OCI-LY1 (cell line): Measurements from ENCODE around the gene TMPRSS3.

ENCODE experiments used
- H2AFZ ChIP-seq: fragments of 200-600 bp; sonication (generic), shearing (Covaris generic); 2 replicates; pipeline ENCODE4 v1.6.0; 2014; ENCODE audit warnings: antibody characterized with exemption, mild to moderate bottlenecking, low read length
- H3F3A ChIP-seq: fragments of 200-600 bp; sonication (generic), shearing (Covaris generic); 2 replicates; pipeline ENCODE4 v1.6.0; 2014; ENCODE audit warnings: mild to moderate bottlenecking, antibody characterized with exemption, low read length, moderate library complexity; ENCODE audit not compliant: insufficient read depth
- H3K27ac ChIP-seq: fragments of 200-600 bp; sonication (generic); 2 replicates; pipeline ENCODE4 v1.5.1; 2014; ENCODE audit warnings: low read length, mixed run types, mild to moderate bottlenecking, low read depth; ENCODE audit not compliant: poor library complexity, severe bottlenecking
- H3K27me3 ChIP-seq: fragments of 200-600 bp; sonication (generic); 2 replicates; pipeline ENCODE4 v1.6.0; 2014; ENCODE audit warnings: antibody characterized with exemption, mild to moderate bottlenecking, low read length, moderate library complexity; ENCODE audit not compliant: insufficient read depth
- H3K36me3 ChIP-seq: fragments of 200-600 bp; sonication (generic); 2 replicates; pipeline ENCODE4 v1.6.1; 2014; ENCODE audit warnings: mild to moderate bottlenecking, antibody characterized with exemption, low read length, moderate library complexity, mixed read lengths; ENCODE audit not compliant: insufficient read depth
- H3K4me1 ChIP-seq: fragments of 200-600 bp; sonication (generic); 2 replicates; pipeline ENCODE4 v1.5.1; 2014; ENCODE audit warnings: mild to moderate bottlenecking, low read length, moderate library complexity; ENCODE audit not compliant: insufficient read depth, severe bottlenecking
- H3K4me2 ChIP-seq: fragments of 200-600 bp; sonication (generic), shearing (Covaris generic); 2 replicates; pipeline ENCODE4 v1.6.1; 2014; ENCODE audit warnings: low read length
- H3K4me3 ChIP-seq: fragments of 200-600 bp; sonication (generic); 2 replicates; pipeline ENCODE4 v1.5.1; 2014; ENCODE audit warnings: low read length, low read depth, mild to moderate bottlenecking, mixed read lengths; ENCODE audit not compliant: poor library complexity, severe bottlenecking
- H3K79me2 ChIP-seq: fragments of 200-600 bp; shearing (Covaris generic); 2 replicates; pipeline ENCODE4 v1.6.1; 2016; ENCODE audit warnings: mixed run types, low read length, mixed read lengths; ENCODE audit not compliant: insufficient read depth
- H3K9ac ChIP-seq: fragments of 200-600 bp; sonication (generic), shearing (Covaris generic); 2 replicates; pipeline ENCODE4 v1.6.1; 2014; ENCODE audit warnings: mild to moderate bottlenecking, low read length, mixed read lengths
- H3K9me2 ChIP-seq: fragments of 200-600 bp; sonication (generic), shearing (Covaris generic); 2 replicates; pipeline ENCODE4 v1.6.1; 2014; ENCODE audit warnings: low read depth, mild to moderate bottlenecking, low read length, mixed read lengths
- H3K9me3 ChIP-seq: fragments of 200-600 bp; shearing (Covaris generic); 2 replicates; pipeline ENCODE4 v1.6.1; 2014; ENCODE audit warnings: low read length, mixed read lengths
- H4K20me1 ChIP-seq: fragments of 200-600 bp; sonication (generic), shearing (Covaris generic); 2 replicates; pipeline ENCODE4 v1.6.0; 2016; ENCODE audit warnings: mild to moderate bottlenecking, low read length; ENCODE audit not compliant: insufficient read depth
- EZH2 ChIP-seq: fragments of 200-600 bp; sonication (generic), shearing (Covaris generic); IDR thresholded peaks from 2 replicates; pipeline ENCODE4 v1.8.0; 2017; ENCODE audit warnings: borderline replicate concordance, mixed run types, mild to moderate bottlenecking, antibody characterized with exemption, low read length, moderate library complexity, mixed read lengths
- TF ChIP-seq, protein P1 (sequence below): fragments of 200-600 bp; sonication (generic), shearing (Covaris generic); IDR thresholded peaks from 2 replicates; pipeline ENCODE4 v1.5.1; 2017; ENCODE audit warnings: mild to moderate bottlenecking, antibody characterized with exemption, low read length, moderate library complexity, mixed read lengths

Gene TMPRSS3

GRCh38 chr21:42362700-42363099, 33.2 kb downstream of the TMPRSS3 start:
- no peak for TF ChIP-seq EZH2
- TF ChIP-seq, protein P1, sequence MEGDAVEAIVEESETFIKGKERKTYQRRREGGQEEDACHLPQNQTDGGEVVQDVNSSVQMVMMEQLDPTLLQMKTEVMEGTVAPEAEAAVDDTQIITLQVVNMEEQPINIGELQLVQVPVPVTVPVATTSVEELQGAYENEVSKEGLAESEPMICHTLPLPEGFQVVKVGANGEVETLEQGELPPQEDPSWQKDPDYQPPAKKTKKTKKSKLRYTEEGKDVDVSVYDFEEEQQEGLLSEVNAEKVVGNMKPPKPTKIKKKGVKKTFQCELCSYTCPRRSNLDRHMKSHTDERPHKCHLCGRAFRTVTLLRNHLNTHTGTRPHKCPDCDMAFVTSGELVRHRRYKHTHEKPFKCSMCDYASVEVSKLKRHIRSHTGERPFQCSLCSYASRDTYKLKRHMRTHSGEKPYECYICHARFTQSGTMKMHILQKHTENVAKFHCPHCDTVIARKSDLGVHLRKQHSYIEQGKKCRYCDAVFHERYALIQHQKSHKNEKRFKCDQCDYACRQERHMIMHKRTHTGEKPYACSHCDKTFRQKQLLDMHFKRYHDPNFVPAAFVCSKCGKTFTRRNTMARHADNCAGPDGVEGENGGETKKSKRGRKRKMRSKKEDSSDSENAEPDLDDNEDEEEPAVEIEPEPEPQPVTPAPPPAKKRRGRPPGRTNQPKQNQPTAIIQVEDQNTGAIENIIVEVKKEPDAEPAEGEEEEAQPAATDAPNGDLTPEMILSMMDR: no peak
- no peak overlapping the region for H2AFZ ChIP-seq
- no peak overlapping the region for H3K4me3 ChIP-seq
- H3K27ac ChIP-seq: no peak overlapping the region
- no peaks in the 10 kb centered on the region for H3K9me2 ChIP-seq
- no peaks in the 10 kb centered on the region for H3K36me3 ChIP-seq
- no peaks in the 10 kb centered on the region for H3K79me2 ChIP-seq
- no peaks in the 10 kb centered on the region for H3K4me1 ChIP-seq
- H3K9me3 ChIP-seq: no peaks in the 10 kb centered on the region
- H3K9ac ChIP-seq: no peak overlapping the region
- H3F3A ChIP-seq: no peaks in the 10 kb centered on the region
- peaks cover 16% of the 10 kb centered on the region; the same call in 1 of the 2 replicates for H3K27me3 ChIP-seq
- H3K4me2 ChIP-seq: no peak overlapping the region
- H4K20me1 ChIP-seq: no peaks in the 10 kb centered on the region

- no peak overlapping the region for H3K9ac ChIP-seq
- no peaks in the 10 kb centered on the region for H4K20me1 ChIP-seq
- H3K36me3 ChIP-seq: no peaks in the 10 kb centered on the region
- no peaks in the 10 kb centered on the region for H3K79me2 ChIP-seq
- no peak overlapping the region for H2AFZ ChIP-seq
- H3K4me2 ChIP-seq: no peak overlapping the region
- H3F3A ChIP-seq: no peaks in the 10 kb centered on the region
- no peak overlapping the region for H3K27ac ChIP-seq
- H3K4me3 ChIP-seq: no peak overlapping the region
- no peaks in the 10 kb centered on the region for H3K9me2 ChIP-seq
- H3K9me3 ChIP-seq: no peaks in the 10 kb centered on the region
- H3K4me1 ChIP-seq: no peaks in the 10 kb centered on the region
- TF ChIP-seq, protein P1: no peak
- TF ChIP-seq EZH2: no peak
- H3K27me3 ChIP-seq: peaks cover 13% of the 10 kb centered on the region; the same call in 1 of the 2 replicates
Measured at GRCh38 chr21:42362198-42362597, 33.7 kb downstream of the TMPRSS3 start.

- H3K4me2 ChIP-seq: no peak overlapping the region
- no peaks in the 10 kb centered on the region for H3K9me3 ChIP-seq
- no peak overlapping the region for H3K27ac ChIP-seq
- peaks cover 13% of the 10 kb centered on the region; the same call in 1 of the 2 replicates for H3K27me3 ChIP-seq
- H4K20me1 ChIP-seq: no peaks in the 10 kb centered on the region
- H2AFZ ChIP-seq: no peak overlapping the region
- no peaks in the 10 kb centered on the region for H3K4me1 ChIP-seq
- H3K79me2 ChIP-seq: no peaks in the 10 kb centered on the region
- TF ChIP-seq EZH2: no peak
- TF ChIP-seq, protein P1: no peak
- H3K9ac ChIP-seq: no peak overlapping the region
- H3F3A ChIP-seq: no peaks in the 10 kb centered on the region
- no peak overlapping the region for H3K4me3 ChIP-seq
- H3K9me2 ChIP-seq: no peaks in the 10 kb centered on the region
- H3K36me3 ChIP-seq: no peaks in the 10 kb centered on the region
Measured at GRCh38 chr21:42361286-42361685, 34.6 kb downstream of the TMPRSS3 start.
